Ishikawa (cell line): ENCODE results near the gene CTNNA3.

Experiments used
- CEBPB ChIP-seq: IDR thresholded peaks from 2 replicates; pipeline ENCODE4 v1.6.1; 2012
- CREB1 ChIP-seq: IDR thresholded peaks from 2 replicates; pipeline ENCODE4 v1.6.1; 2012; ENCODE audit warnings: low read depth
- EGR1 ChIP-seq: IDR thresholded peaks from 2 replicates; pipeline ENCODE4 v1.6.1; 2012
- EP300 ChIP-seq: IDR thresholded peaks from 2 replicates; pipeline ENCODE4 v1.6.1; 2012; ENCODE audit warnings: borderline replicate concordance
- FOXM1 ChIP-seq: IDR thresholded peaks from 2 replicates; pipeline ENCODE4 v1.6.1; 2012; ENCODE audit warnings: low read depth, borderline replicate concordance
- NFIC ChIP-seq: IDR thresholded peaks from 2 replicates; pipeline ENCODE4 v1.6.1; 2012
- RAD21 ChIP-seq: IDR thresholded peaks from 2 replicates; pipeline ENCODE4 v1.6.1; 2012; ENCODE audit warnings: low read depth
- REST ChIP-seq: IDR thresholded peaks from 2 replicates; pipeline ENCODE4 v1.6.1; 2012; ENCODE audit warnings: low read depth, mild to moderate bottlenecking
- TAF1 ChIP-seq: IDR thresholded peaks from 2 replicates; pipeline ENCODE4 v1.6.1; 2012; ENCODE audit warnings: low read depth, mild to moderate bottlenecking
- TCF12 ChIP-seq: IDR thresholded peaks from 2 replicates; pipeline ENCODE4 v1.6.1; 2012; ENCODE audit warnings: low read depth
- TEAD4 ChIP-seq: IDR thresholded peaks from 2 replicates; pipeline ENCODE4 v1.6.1; 2012
- YY1 ChIP-seq: IDR thresholded peaks from 2 replicates; pipeline ENCODE4 v1.6.1; 2012; ENCODE audit warnings: low read depth
- ZBTB7A ChIP-seq: IDR thresholded peaks from 2 replicates; pipeline ENCODE4 v1.6.1; 2012; ENCODE audit warnings: low read depth
- TF ChIP-seq, protein P1 (sequence below): IDR thresholded peaks from 2 replicates; pipeline ENCODE4 v1.6.1; 2012
- TF ChIP-seq, protein P2 (sequence below): IDR thresholded peaks from 2 replicates; pipeline ENCODE4 v1.6.1; 2012

The CTNNA3 gene

DNA sequence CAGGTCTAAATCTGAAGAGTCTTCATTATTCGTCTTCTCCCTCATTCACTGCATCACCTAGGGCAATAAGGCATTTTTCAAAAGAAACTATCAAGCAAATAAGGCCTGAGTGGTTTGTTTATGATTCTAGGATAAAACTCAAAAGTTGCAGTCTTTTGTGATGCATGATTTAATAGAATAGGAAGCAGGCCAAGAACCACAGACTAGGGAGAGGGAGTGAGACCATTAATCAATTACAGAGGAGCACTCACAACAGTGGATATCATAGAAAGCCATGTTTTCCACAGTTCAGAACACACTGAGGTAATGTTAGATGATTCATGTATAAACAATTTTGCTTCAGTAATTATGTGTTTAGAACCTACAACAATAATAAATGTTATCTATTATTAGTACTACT lies 858.0 kb downstream of the CTNNA3 start:
- TF ChIP-seq EP300: no peak
- TF ChIP-seq EGR1: no peak
- TF ChIP-seq TAF1: no peak
- TF ChIP-seq FOXM1: no peak
- TF ChIP-seq, protein P1, sequence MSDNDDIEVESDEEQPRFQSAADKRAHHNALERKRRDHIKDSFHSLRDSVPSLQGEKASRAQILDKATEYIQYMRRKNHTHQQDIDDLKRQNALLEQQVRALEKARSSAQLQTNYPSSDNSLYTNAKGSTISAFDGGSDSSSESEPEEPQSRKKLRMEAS: no peak
- TF ChIP-seq TEAD4: no peak

GRCh38 chr10:66837335-66837734 lies 858.7 kb downstream of the CTNNA3 start:
- TF ChIP-seq, protein P1: no peak
- no peak for TF ChIP-seq EGR1
- TF ChIP-seq TEAD4: no peak
- TF ChIP-seq FOXM1: no peak
- TF ChIP-seq REST: no peak
- no peak for TF ChIP-seq RAD21
- TF ChIP-seq EP300: no peak
- TF ChIP-seq YY1: no peak
- no peak for TF ChIP-seq TCF12
- TF ChIP-seq CREB1: no peak
- TF ChIP-seq ZBTB7A: no peak
- TF ChIP-seq, protein P2, sequence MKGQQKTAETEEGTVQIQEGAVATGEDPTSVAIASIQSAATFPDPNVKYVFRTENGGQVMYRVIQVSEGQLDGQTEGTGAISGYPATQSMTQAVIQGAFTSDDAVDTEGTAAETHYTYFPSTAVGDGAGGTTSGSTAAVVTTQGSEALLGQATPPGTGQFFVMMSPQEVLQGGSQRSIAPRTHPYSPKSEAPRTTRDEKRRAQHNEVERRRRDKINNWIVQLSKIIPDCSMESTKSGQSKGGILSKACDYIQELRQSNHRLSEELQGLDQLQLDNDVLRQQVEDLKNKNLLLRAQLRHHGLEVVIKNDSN: no peak
- TF ChIP-seq NFIC: no peak
- TF ChIP-seq TAF1: no peak
- TF ChIP-seq CEBPB: no peak

DNA sequence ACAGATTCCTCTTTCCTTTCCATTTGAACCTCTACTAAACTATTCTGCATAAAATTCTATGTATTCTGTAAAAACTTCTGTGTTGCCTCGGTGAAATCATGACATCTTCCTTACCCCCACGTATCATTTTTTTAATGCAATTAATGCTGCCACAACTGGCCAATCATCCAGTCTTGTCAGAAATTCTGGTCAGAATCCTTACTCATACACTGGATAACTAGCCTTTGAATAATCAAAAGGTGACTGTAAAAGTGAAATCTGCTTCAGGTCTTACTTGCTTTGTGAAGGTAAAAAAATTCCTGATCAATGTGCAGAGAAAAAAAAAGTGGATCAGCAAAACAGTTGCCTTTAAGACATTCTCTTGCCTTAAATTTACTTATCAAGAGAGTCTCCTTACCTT lies 859.2 kb downstream of the CTNNA3 start:
- no peak for TF ChIP-seq YY1
- no peak for TF ChIP-seq ZBTB7A
- TF ChIP-seq, protein P2: no peak
- no peak for TF ChIP-seq CREB1
- TF ChIP-seq REST: no peak
- no peak for TF ChIP-seq CEBPB
- TF ChIP-seq TEAD4: no peak
- TF ChIP-seq TCF12: no peak

DNA sequence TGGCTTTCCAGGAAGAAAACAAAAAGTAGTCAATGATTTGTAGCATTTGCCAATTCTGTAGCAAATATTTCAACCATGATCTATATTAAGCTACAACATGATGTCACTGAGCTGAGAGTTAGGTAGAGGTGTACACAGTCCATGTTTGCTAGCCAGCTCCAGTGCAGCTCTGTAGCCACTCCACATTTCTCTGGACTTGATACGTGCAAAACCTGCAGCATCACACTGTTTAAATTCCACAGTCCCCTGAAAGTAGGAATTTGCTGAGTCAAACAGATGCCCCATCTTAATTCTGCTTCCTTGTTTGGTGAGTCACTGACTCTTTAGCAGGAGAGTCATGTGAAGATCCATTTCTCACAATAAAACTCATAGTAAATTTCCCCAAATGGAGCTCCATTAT lies 859.9 kb downstream of the CTNNA3 start:
- TF ChIP-seq TCF12 (no peak), ZBTB7A (no peak), EGR1 (no peak), TAF1 (no peak), TEAD4 (no peak), REST (no peak), YY1 (no peak), CREB1 (no peak), NFIC (no peak), CEBPB (no peak), RAD21 (no peak), EP300 (no peak), FOXM1 (no peak)
- TF ChIP-seq, protein P2: no peak
- TF ChIP-seq, protein P1: no peak
